GM12865 (cell line): ENCODE data around the gene RXRA.

Experiments used
- DNase-seq: peaks from one replicate; pipeline ENCODE4 v3.0.0; 2010; ENCODE audit warnings: low read depth
- H3K4me3 ChIP-seq: 2 replicates; pipeline ENCODE4 v1.5.1; 2011; ENCODE audit warnings: mild to moderate bottlenecking, low read depth, low read length, control low read depth
- TF ChIP-seq, protein P1 (sequence below): IDR thresholded peaks from 2 replicates; pipeline ENCODE4 v1.5.1; 2011; ENCODE audit warnings: low read length, control low read depth, low read depth, inconsistent platforms; ENCODE audit not compliant: insufficient read depth; ENCODE audit errors: missing control alignments

Gene RXRA

DNA sequence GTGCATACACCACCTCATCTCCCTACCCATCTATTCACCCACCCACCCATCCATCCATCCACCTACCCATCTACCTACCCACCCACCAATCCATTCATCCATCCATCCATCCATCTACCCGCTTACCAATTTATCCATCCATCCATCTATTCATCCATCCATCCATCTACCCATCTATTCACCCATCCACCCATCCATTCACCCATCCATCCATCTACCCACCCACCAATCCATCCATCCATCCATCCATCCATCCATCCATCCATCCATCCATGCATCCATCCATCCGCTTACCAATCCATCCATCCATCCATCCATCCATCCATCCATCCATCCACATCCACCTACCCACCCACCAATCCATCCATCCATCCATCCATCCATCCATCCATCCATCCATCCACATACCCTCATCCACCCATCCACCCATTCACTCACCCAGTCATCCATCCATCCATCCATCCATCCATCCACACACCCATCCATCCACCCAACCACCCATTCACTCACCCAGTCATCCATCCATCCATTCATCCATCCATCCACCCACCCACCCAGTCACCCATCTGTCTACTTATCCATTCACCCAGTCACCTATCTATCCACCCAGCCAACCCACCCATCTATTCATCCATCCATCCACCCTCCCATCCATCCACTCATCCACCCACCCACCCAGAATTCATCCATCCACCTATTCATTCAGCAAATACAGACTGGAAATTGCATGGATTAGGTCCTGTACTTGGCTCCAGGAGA, 125.6 kb downstream of the RXRA start:
- DNase-seq: no peak
- H3K4me3 ChIP-seq: no peak overlapping the region
- TF ChIP-seq, protein P1, sequence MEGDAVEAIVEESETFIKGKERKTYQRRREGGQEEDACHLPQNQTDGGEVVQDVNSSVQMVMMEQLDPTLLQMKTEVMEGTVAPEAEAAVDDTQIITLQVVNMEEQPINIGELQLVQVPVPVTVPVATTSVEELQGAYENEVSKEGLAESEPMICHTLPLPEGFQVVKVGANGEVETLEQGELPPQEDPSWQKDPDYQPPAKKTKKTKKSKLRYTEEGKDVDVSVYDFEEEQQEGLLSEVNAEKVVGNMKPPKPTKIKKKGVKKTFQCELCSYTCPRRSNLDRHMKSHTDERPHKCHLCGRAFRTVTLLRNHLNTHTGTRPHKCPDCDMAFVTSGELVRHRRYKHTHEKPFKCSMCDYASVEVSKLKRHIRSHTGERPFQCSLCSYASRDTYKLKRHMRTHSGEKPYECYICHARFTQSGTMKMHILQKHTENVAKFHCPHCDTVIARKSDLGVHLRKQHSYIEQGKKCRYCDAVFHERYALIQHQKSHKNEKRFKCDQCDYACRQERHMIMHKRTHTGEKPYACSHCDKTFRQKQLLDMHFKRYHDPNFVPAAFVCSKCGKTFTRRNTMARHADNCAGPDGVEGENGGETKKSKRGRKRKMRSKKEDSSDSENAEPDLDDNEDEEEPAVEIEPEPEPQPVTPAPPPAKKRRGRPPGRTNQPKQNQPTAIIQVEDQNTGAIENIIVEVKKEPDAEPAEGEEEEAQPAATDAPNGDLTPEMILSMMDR: no peak

DNA sequence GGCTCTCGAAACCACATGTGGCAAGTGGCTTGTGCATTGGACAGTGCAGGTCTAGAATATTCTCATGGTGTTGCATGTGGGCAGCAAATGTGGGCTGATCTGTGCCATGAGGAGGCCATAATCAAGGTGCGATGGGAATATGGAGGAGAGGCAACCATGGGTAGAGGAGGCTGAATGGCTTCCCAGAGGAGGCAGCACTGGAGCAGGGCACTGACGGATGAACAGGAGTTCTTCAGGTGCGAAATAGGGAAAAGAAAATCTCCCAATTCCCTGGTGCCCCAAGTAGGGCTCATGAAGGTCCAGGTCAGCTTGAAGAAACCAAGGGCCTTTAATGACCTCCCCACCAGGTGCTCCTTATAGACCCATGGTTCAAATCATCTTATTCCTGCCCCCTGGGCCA, 126.5 kb downstream of the RXRA start:
- TF ChIP-seq, protein P1: no peak
- DNase-seq: no peak

DNA sequence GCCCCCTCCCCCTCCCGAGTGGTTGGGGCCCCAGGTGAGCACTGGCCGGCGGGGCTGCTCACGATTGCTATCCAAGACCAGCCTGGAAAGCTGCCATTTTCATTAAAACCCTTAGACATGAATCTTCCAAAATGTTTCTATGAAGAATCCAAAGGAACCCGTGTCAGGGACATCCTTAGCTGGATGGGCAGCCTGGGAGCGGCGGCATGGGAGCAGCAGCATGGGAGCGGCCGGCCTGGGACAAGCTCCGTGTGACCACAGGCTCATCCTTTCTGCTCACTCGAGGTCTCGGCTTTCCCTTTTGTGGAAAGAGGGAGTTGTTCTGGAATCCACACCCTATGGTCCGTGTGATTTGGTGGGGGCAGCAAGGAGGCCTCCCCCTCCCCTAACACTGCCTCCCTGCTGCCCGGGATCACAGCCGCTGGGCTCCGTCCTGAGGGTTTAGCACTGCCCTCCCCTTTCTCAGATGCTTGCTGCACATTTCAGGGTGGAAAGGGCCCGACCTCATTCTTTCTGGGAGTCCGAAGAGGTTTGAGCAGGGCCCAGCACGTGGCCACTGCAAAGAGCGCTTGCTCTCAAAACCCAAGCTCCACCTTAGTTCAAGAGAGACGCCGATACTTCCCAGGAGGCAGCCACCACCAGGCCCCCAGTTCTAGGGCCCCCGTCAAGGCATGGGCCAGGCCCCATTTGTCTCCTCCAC, 127.7 kb downstream of the RXRA start:
- no peak overlapping the region for H3K4me3 ChIP-seq
- TF ChIP-seq, protein P1: no peak
- no peak for DNase-seq

More for the DNA sequence above, 126.5 kb downstream of the RXRA start:
- H3K4me3 ChIP-seq: no peak overlapping the region

DNA sequence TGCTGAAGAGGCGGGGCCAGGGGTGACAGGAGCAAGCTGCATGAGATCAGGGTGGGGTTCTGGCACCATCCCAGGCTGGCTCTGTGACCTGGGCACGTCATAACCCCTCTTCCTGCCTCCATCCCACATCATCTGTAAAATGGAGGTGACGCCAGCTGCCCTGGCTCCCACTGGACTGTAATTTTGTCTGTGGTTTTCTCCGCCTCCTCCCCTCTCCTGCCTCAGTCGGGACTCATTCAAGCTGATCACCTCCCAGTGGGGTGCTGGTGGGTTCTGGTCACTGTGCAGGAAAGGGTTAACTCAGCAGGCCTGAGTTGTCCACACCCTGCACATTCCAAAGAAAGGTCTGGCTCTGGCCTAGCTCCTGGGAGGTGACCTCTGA, 128.2 kb downstream of the RXRA start:
- H3K4me3 ChIP-seq: no peak overlapping the region
- DNase-seq: no peak
- TF ChIP-seq, protein P1: no peak

DNA sequence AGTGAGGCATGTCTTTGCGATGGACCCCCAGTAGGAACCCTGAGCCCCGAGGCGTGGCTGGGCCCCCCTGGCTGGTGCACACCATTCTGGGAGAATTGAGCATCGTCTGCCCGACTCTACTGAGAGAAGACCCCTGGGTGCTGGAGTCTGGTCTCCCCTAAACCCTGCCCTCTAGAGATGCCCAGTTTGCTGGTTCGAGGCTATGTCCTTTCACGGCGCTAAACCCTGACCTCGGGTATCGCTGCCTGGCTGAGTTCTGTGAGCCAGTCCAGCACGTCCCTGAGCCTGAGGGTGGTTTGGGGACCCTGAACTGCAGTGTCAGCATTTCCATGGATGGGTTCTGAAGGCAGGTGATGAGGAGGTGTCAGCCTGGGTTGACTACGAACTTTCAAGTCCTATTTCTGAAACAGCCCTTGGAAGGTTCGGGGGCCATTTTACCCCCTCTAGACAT, 128.8 kb downstream of the RXRA start:
- H3K4me3 ChIP-seq: no peak overlapping the region
- DNase-seq: no peak
- TF ChIP-seq, protein P1: no peak

DNA sequence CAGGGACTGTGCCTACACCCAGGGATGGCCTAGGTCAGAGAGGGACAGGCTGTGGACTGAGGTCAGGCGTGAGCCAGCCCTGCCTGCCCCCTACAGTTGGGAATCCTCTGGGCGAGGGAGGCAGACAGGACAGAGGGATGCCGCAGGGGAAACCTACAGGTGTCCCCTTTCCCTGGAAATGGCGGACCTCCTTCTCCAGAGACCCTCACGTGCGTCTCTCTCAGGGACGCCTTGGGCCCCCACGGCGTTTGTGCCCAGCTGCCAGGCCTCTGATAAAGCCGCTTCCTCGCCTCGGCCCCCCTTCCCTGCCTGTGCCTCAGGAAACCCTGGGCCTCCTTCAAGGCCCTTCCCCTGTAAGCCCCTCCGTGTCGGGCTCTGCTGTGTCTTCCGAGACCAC, 129.3 kb downstream of the RXRA start:
- no peak overlapping the region for H3K4me3 ChIP-seq
- TF ChIP-seq, protein P1: no peak
- no peak for DNase-seq
